Breast epithelium (tissue), 3 donors: ENCODE measurements around the gene DOCK3.

ENCODE experiments used
- POLR2A ChIP-seq: fragments of 450-650 bp; IDR thresholded peaks from one replicate; pipeline ENCODE4 v1.6.1; 2016; ENCODE audit warnings: antibody characterized with exemption, mild to moderate bottlenecking, moderate library complexity
- POLR2AphosphoS5 ChIP-seq, 3 donors: sonication (generic); formaldehyde crosslinking; IDR thresholded peaks; one replicate each; pipeline ENCODE4 v1.6.1; 2017; ENCODE audit warnings: antibody characterized with exemption in 3 of 3
- TF ChIP-seq, protein P1 (sequence below), 3 donors: fragments of 450-650 bp; IDR thresholded peaks; one replicate each; pipeline ENCODE4 v1.5.1; 2016 to 2017; ENCODE audit warnings: antibody characterized with exemption in 3 of 3, mild to moderate bottlenecking in 3 of 3, moderate library complexity in 3 of 3

DNA sequence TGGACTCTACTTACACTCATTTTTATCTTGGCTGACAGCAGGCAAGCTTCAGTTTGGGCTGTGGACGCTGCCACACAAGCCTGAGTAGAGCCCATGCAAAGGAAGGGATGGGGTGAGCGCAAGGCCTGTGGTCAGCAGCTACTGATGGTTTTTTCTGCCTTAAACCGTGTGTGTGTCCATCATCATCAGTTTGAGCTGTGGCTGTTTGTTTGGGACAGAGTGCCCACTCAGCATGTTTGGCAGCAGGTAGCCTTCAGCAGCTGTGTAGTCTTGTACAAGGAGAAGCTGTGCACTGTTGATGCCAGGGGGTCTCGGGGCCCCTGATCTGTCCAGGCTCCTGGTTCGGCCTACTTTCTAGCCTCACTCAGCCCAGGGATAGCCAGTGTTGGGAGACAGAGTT lies 719.8 kb downstream of the DOCK3 start:
- TF ChIP-seq, protein P1, sequence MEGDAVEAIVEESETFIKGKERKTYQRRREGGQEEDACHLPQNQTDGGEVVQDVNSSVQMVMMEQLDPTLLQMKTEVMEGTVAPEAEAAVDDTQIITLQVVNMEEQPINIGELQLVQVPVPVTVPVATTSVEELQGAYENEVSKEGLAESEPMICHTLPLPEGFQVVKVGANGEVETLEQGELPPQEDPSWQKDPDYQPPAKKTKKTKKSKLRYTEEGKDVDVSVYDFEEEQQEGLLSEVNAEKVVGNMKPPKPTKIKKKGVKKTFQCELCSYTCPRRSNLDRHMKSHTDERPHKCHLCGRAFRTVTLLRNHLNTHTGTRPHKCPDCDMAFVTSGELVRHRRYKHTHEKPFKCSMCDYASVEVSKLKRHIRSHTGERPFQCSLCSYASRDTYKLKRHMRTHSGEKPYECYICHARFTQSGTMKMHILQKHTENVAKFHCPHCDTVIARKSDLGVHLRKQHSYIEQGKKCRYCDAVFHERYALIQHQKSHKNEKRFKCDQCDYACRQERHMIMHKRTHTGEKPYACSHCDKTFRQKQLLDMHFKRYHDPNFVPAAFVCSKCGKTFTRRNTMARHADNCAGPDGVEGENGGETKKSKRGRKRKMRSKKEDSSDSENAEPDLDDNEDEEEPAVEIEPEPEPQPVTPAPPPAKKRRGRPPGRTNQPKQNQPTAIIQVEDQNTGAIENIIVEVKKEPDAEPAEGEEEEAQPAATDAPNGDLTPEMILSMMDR (IDR thresholded peaks at IDR 0.05): no peak
- TF ChIP-seq POLR2AphosphoS5 (IDR thresholded peaks at IDR 0.05) (no peak), POLR2A (no peak)
